ENCODE data around the gene OR1E2. TPM values are rescaled to one million over a fixed set of nuclear protein-coding genes. Genes with fewer than 3 reads are reported as not detected.

OR1E2 gene, protein sequence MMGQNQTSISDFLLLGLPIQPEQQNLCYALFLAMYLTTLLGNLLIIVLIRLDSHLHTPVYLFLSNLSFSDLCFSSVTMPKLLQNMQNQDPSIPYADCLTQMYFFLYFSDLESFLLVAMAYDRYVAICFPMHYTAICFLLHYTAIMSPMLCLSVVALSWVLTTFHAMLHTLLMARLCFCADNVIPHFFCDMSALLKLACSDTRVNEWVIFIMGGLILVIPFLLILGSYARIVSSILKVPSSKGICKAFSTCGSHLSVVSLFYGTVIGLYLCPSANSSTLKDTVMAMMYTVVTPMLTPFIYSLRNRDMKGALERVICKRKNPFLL
- total RNA-seq: not detected
- long read RNA-seq: 0 reads

DNA sequence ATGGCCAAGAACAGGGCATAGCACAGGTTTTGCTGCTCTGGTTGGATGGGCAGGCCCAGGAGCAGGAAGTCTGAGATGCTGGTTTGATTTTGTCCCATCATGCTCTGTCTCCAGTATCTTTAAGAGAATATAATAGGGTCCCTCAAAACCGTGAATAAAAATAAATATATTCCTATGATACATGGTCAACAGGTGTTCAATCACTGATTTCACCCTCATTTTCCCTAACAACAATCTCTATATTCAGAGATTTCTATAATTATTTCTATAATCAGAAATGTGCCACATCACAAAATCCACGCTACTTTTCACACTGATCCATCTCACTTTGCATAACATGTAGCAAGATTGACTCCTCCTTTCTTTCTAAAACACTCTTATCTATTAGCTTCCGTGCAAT lies at the start of gene OR1E2:
Gene OR1E2, minus strand, starts transcription at position 101 of the 400 bp plus-strand sequence. Its CDS starts 0 bp downstream, at position 101.
- no peak within 1 kb of the TSS for H3K27ac ChIP-seq
- no peak within 1 kb of the TSS for H3K4me3 ChIP-seq
- peaks cover 10% of the 10 kb centered on the region for H3K9me3 ChIP-seq

DNA sequence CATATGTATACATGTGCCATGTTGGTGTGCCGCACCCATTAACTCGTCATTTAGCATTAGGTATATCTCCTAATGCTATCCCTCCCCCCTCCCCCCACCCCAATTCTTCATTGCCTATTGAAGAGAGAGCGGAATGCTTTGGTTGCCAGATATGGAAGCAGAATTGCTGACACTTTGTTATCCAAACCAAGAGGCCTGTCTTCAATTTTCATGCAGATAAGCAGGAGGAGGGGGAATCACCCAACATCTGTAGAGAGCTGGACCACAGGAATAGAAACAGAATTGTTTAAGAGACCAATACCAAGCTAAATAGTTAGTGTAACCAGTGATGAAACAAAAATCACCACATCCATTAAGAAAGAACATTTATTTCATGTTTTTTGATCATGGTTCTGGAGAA lies 49.2 kb upstream of the OR1E2 start:
- TF ChIP-seq, protein P1, sequence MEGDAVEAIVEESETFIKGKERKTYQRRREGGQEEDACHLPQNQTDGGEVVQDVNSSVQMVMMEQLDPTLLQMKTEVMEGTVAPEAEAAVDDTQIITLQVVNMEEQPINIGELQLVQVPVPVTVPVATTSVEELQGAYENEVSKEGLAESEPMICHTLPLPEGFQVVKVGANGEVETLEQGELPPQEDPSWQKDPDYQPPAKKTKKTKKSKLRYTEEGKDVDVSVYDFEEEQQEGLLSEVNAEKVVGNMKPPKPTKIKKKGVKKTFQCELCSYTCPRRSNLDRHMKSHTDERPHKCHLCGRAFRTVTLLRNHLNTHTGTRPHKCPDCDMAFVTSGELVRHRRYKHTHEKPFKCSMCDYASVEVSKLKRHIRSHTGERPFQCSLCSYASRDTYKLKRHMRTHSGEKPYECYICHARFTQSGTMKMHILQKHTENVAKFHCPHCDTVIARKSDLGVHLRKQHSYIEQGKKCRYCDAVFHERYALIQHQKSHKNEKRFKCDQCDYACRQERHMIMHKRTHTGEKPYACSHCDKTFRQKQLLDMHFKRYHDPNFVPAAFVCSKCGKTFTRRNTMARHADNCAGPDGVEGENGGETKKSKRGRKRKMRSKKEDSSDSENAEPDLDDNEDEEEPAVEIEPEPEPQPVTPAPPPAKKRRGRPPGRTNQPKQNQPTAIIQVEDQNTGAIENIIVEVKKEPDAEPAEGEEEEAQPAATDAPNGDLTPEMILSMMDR (IDR thresholded peaks at IDR 0.05): no peak
- Histone ChIP-seq H3K27me3 (ENCODE audit: low read depth) (no peaks in the 10 kb centered on the region), H3K4me1 (no peaks in the 10 kb centered on the region), H3K27ac (no peak overlapping the region), H3K36me3 (no peaks in the 10 kb centered on the region), H3K9me3 (no peaks in the 10 kb centered on the region), H3K4me3 (no peak overlapping the region)
- intact Hi-C loops (cut with DNase I): no loop called here
- ATAC-seq (no peak), DNase-seq (no peak)

More for the DNA sequence above, at the start of gene OR1E2:
- no peaks in the 10 kb centered on the region for H3K27me3 ChIP-seq (ENCODE audit: low read depth)
- no peaks in the 10 kb centered on the region for H3K4me1 ChIP-seq
- TF ChIP-seq, protein P1 (IDR thresholded peaks at IDR 0.05): no peak
- intact Hi-C loops (cut with DNase I): no loop called here
- no peak for DNase-seq
- ATAC-seq: no peak
- no peaks in the 10 kb centered on the region for H3K36me3 ChIP-seq

DNA sequence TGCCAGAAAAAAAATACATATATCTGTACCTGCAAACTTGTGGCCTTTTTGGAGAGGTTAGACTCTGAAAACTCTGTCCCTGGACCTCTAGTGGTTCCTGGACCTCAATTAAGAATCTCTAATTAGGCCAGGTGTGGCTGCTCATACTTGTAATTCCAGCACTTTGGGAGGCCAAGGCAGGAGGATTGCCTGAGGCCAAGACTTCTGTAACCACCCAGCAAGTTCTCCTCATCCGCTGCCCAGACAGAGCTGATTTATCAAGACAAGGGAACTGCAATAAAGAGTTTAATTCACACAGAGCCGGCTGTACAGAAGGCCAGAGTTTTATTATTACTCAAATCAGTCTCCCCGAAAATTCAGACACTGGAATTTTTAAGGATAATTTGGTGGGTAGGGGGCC lies 46.3 kb upstream of the OR1E2 start:
- Histone ChIP-seq H3K27ac (no peak overlapping the region), H3K9me3 (no peaks in the 10 kb centered on the region), H3K36me3 (no peaks in the 10 kb centered on the region), H3K27me3 (ENCODE audit: low read depth) (no peaks in the 10 kb centered on the region), H3K4me3 (no peak overlapping the region), H3K4me1 (no peaks in the 10 kb centered on the region)
- ATAC-seq (no peak), DNase-seq (no peak)
- TF ChIP-seq, protein P1 (IDR thresholded peaks at IDR 0.05): no peak
- intact Hi-C loops (cut with DNase I): no loop called here

DNA sequence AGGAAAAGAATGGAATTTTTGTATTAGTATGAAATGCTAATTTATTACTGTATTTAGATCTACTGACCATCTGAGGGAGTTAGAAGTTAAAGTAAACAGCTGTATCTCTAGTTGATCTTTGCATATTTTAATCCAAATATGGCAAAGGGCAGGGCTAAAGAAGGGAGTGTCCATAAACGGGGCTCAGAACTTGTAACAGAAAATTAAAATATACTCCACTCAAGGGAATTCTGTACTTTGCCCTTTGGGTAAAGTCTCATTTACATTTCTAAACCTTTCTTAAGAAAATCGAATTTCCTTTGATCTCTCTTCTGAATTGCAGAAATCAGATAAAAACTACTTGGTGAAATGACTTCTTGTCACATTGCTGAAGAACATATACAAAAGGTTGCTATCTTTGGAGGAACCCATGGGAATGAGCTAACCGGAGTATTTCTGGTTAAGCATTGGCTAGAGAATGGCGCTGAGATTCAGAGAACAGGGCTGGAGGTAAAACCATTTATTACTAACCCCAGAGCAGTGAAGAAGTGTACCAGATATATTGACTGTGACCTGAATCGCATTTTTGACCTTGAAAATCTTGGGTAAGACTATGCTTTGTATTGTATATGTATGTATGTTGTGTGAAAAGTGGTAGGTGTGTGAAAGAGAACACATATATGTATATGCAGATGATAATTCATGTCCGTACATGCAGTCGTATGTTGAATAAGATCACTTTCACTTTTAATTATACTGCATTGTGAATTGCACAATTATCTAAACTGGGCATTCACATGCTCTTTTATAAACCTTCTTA lies 42.4 kb upstream of the OR1E2 start, which contains the start of gene ASPA:
Gene ASPA, plus strand, starts transcription at position 186 of the 799 bp plus-strand sequence. Its CDS starts 163 bp downstream, at position 349.
- H3K27ac ChIP-seq: peak within 1 kb of the TSS; percentile 64
- no peaks in the 10 kb centered on the region for H3K9me3 ChIP-seq
- no peaks in the 10 kb centered on the region for H3K4me1 ChIP-seq
- TF ChIP-seq, protein P1 (IDR thresholded peaks at IDR 0.05): no peak
- intact Hi-C loops (cut with DNase I): no loop called here
- no peaks in the 10 kb centered on the region for H3K27me3 ChIP-seq (ENCODE audit: low read depth)
- no peak for DNase-seq
- no peaks in the 10 kb centered on the region for H3K36me3 ChIP-seq
- H3K4me3 ChIP-seq: peak within 1 kb of the TSS; percentile 51
- peak; percentile 57 to 68 for ATAC-seq

DNA sequence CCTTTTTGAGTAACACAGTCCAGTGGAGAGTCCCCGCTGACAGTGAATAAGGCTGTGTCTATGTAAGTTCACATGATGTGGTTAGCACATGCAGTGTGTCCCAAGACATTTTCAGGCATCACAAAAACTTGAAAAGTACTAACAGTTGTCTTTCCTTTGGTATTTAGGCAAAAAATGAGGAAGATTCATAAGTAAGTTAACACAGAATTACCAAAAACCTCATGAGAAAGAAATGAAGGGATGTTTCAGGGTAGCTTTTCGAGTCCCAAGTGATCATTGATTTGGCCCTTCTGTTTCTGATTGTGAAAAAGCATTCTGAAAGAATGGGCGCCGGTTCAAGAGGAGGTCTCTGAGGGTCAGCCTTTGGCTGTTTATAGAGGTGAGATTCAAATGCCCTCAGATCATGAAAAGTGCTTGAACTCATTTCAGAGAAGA lies 41.6 kb upstream of the OR1E2 start:
- Histone ChIP-seq H3K36me3 (no peaks in the 10 kb centered on the region), H3K4me1 (no peaks in the 10 kb centered on the region), H3K27me3 (ENCODE audit: low read depth) (no peaks in the 10 kb centered on the region), H3K27ac (peak overlapping the region; percentile 55), H3K9me3 (no peaks in the 10 kb centered on the region), H3K4me3 (peak overlapping the region; percentile 51)
- TF ChIP-seq, protein P1 (IDR thresholded peaks at IDR 0.05): no peak
- DNase-seq (no peak), ATAC-seq (peak in 1 of 2 donors; percentile 14)
- intact Hi-C loops (cut with DNase I): no loop called here
